HT-29 (cell line): ENCODE data around the gene GABBR2. TPM values are rescaled to one million over a fixed set of nuclear protein-coding genes. Genes with fewer than 3 reads are reported as not detected.
A peak's percentile ranks its signal among the peaks of the same experiment; 100 is the strongest.

Experiments
- DNase-seq: peaks from one replicate; pipeline ENCODE4 v3.0.0-alpha.2; 2015; ENCODE audit warnings: low spot score
- total RNA-seq: library from RNA; depleted of rRNA; stranded (reverse); fragments of >200 nt; shearing (Covaris generic); gene quantifications from 2 replicates; pipeline ENCODE4 v1.2.3, GENCODE V29; 2014

The GABBR2 gene
- total RNA-seq, 1 experiment from 2014 or later: not detected

DNA sequence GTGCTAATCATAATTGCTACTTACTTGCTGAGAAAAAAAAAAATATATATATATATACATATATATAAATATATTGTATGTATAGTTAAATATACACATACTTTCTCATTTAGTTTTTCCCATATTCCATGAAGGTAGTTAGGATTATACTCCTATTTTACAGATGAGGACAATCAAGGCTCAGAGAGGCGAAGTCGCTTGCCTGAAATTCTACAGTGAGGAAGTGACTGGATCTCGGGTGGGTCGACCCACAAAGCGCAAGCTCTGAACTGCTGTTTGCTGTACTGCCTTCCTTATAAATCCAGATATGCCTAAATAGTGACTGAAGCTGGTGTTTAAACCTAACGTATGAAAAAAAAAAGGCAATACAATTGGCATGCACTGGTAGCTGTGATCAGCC, 305.0 kb downstream of the GABBR2 start:
- no peak for DNase-seq

DNA sequence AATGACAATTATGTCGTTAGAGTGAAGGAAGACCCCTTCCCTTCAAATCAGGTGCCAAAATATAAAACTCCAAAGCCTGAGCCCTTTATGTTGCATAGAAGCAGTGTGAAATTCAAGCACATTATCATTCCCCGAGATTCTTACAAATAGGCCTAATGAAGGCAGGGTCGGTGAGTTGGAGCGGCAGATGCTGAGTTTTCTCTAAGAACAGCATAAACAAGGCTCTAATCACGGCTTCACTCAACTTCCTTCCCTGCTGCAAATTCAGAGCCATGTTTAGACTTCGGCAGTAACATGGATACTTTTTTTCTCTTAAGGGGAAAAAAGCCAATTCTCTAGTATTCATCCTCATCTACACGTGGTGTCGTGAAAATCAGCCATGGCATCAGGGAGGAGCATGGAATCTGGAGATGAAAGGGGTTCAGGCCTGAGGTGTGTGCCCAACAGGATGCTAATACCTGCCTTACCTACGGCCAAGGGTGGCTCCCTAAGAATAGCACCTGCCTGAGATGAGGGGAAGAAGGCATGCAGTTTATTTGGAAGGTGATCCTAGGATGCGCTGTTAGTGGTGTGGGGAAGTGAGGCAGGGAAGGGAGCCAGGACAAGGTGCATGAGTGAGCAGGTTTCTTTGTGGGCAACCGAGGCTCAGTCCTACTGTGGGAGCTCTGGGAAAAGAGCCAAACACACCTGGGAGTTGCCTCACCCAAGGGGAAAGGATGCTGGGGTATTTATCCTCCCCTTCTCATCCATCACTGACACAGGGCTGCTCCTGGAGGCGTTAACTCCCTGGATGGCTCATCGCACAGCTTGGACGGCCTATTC, 306.5 kb downstream of the GABBR2 start:
- no peak for DNase-seq

GRCh38 chr9:98401140-98402018, 307.4 kb downstream of the GABBR2 start:
- DNase-seq: no peak

DNA sequence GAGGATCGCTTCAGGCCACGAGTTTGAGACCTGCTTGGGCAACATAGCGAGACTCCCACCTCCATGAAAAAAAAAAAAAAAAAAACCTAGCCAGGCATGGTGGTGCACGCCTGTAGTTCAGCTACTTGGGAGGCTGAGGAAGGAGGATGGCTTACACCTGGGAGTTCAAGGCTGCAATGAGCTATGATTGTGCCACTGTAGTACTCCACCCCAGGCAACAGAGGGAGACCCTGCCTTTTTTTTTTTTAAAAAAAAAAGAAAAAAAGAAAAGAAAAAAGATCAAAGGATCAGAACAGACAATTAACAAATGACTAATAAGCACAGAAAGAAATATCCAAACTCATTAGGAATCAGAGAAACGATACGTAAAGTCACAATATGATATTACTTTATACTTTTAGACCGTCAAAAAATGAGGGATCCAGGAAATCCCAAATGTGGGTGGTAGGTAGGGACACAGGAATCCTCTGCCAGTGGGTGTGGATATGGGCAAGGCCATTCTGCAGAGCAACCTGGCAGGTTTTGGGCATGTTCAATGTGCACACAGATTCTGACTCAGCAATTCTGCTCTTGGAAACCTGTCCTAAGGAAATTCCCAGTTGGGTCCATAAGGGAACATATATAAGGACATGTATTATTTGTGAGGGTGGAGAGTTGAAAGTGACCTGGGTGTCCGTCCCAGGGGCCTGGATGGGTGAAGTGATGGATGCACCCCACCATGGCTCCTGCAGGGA, 308.6 kb downstream of the GABBR2 start:
- DNase-seq: no peak

DNA sequence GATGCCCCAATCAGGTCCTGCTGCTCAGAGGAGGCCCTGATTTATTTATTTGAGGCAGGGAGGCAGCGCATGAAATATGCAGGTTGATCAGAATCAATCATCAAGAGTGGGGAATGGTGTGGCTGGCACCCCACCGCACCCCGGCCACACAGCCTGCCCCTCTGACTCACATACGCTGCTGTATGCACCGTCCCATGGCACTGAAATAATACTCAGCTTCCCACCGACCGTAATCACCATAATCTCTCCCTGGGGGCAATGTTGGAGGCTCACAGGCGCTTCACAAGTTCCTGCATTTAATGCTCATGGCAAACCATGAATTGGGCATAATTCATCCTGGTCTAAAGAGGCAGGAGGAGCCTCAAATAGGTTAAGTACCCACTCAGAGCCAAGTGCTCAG, 312.1 kb downstream of the GABBR2 start:
- DNase-seq: no peak

GRCh38 chr9:98396236-98396635, 312.5 kb downstream of the GABBR2 start:
- no peak for DNase-seq

GRCh38 chr9:98391867-98392266, 316.9 kb downstream of the GABBR2 start:
- no peak for DNase-seq

GRCh38 chr9:98391406-98391805, 317.3 kb downstream of the GABBR2 start:
- DNase-seq: no peak

- DNase-seq: no peak
Measured at GRCh38 chr9:98385751-98386150, 323.0 kb downstream of the GABBR2 start.

DNA sequence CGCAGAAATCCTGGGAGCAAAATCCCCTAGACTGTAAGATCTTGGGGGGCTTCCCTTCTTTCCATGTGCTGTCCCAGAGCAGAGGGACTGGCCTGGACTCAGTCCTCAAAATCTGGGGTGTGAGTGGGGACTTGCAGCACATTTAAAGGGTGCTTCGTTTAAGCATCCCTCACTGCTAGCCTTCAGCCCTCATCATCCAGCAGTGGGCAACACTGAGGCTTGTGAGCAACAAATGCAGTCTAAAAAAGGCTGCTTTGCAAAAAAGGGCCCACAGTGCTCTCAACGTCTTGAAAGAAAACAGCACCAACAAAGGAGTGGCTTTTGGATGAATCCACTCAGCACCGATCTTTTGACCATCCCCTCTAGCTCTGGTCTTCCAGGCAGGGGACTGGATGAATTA, 325.0 kb downstream of the GABBR2 start:
- peak; percentile 17 for DNase-seq

- DNase-seq: no peak
Measured at GRCh38 chr9:98381311-98382103, 327.2 kb downstream of the GABBR2 start.

DNA sequence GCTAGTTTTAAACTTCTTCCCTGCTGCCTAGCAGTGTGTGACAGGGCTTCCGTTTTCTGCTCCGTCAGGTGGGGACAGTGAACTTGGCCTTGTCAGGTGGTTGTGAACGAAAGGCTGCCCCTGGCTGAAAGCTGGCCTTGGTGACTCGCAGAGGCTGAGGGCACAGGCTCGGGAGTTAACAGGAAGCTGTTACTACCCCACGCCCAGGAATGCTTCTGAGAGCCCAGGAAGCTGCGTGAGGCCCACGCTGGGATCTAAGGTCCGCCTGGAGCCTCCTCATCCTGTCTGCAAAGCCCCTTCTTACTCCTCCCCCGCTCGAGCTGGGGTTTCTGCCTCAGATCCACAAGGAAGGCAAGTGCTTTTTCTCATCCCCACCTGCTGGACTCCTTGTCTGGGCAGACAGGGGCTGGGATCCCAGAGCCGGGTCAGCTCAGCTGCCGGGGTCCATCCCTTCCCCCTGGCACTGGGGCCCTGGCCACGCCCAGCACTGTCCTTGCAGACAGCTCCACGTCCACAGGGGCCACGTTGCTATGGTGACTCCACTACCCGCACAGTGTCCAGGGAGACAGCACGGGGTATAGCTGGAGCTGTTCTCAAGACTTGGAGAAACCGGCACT, 328.6 kb downstream of the GABBR2 start:
- DNase-seq: no peak

GRCh38 chr9:98379572-98379971, 329.2 kb downstream of the GABBR2 start:
- DNase-seq: no peak

- no peak for DNase-seq
Measured at GRCh38 chr9:98378794-98379193, 329.9 kb downstream of the GABBR2 start.

DNA sequence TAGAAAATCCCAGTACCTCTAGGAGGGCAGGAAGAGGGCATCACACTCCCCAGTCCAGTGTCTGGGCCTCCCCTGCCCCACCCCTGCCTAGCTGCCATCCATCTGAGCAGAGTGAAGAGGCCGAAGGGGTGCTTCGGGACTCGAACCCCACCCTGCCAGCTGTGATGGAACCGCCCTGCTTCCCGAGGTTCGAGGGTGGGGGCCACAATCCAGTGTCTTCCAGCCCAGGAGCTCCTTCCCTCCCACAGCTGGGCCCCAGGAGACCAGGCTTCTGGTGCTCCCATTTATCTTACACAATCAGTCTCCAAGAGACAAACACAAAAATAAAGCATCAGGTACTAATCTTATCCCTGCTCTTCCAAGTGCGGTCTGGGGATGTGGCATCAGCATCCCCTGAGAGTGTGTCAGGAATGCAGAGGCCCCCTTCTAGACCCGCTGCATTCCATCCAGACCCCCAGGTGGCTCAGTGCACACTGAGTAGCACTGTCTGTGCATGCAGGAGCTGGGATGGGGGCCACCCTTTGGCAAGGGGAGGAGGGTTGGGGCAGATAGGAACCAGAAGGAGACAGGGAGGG, 330.4 kb downstream of the GABBR2 start:
- DNase-seq: no peak

- no peak for DNase-seq
Measured at GRCh38 chr9:98375138-98375726, 333.5 kb downstream of the GABBR2 start.

DNA sequence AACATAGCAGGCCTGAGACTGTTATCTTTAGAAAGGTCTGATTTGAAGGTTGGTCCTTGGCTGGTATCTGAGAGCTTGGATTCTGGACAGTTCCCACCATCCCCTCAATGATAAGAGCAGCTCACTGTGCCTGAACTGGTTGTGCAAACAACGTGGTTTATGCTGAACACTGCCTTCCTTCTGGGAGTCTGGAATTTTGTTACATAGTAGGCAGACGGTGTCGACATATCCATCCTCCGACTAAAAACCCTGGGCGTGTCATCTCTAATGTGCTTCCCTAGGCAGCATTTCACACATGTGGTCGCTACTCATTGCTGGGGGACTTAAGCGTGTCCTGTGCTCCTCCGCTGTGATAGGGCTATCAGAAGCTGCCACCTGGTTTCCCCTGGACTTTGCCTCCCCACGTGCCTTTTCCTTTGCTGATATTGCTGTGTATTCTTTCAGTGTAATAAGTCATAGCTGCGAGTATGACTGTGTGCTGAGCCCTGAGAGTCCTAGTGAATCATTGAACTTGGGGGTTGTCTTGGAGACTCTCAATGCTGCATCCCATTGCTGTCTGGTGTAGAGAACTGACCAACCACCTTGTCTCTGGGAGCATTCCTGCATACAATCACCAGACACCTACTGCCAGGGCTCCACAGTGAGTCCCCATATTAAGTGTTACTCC, 334.2 kb downstream of the GABBR2 start:
- peak; percentile 11 for DNase-seq

GRCh38 chr9:98373609-98374008, 335.1 kb downstream of the GABBR2 start:
- no peak for DNase-seq

DNA sequence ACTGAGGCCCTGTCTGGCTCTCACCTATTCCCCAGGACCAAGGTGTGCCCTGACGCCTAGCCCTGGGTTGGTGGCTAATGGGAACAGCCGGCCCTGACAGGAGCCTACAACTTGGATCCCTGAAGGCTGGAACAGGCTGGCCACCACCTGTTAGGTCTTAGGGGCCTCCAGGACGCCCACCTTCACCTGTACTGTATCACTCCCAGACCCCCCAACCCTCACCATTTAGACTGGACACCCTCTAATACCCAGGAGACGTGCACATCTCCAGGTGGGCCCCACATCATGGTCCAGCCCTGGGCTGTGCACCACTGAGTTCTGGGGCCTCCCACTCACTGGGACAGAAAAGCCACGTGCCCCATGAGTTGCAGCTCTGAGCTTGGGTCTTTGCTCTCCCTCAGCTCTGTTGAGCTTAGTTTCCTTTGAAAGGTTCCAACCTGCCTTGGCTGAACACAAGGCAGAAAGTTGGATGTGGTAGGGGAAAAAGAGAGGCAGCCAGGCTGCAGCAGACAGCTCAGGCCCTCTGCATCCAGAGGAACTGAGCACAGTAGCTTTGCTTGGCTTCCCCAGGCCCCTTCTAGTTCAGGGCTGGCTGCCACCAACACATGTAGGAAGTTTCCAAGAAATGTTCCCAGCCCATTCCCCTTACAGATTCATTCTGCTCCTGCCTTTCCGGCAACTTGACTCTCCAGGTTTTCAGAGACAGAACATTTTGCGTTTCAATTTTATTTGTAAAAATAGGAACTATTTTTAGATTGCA, 336.5 kb downstream of the GABBR2 start:
- no peak for DNase-seq
